Astrocyte (in vitro differentiated cells and primary cell): ENCODE results near the gene DNMBP.

Experiments used
- EZH2 ChIP-seq: IDR thresholded peaks from 2 replicates; pipeline ENCODE4 v1.6.1; 2012; ENCODE audit warnings: mild to moderate bottlenecking, low read length, inconsistent platforms; ENCODE audit not compliant: insufficient read depth
- TF ChIP-seq, protein P1 (sequence below): IDR thresholded peaks from 2 replicates; pipeline ENCODE4 v1.5.1; 2011; ENCODE audit warnings: low read depth, mild to moderate bottlenecking, inconsistent platforms, low read length, moderate library complexity; ENCODE audit not compliant: insufficient read depth

DNA sequence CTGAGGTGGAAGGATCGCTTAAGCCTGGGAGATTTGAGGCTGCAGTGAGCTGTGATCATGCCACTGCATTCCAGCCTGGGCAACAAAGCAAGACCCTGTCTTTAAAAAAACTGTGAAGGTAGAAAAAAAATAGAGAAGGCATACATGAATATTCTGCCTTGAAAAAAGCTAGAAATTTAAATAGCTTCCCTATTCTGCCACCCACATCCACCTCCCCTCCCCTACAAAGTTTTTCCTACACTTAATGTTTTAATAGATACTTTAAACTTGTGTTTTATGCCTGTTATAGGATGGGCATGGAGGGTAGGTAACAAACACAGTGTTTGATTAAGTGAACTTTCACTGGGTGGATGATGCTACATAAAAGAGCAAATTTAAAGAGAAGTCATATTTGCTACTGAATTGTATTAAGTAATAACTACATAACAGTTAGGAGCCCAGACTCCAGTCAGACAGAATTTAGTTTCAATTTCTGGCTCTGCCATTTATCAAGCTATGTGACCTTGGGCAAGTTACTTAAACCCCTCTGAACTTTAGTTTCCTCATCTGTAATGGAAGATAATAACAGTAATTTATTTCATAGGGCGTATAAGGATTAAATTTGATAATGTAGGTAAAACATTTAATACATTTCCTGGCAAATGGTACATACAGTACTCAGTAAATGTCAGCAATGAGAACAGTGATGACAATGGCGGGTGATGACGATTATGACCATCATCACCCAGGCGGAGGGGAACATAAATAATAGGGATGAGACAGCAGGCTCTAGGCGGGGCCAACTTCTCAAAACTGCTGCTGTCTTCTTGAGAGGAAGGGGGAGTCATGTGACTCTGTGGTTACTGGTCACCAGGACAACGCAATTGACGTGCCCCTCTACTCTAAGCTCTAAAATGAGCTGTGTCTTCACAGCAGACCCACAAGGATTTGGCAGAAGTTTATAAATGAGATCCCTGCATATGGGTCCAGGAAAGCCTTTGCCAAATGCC lies 15.8 kb downstream of the DNMBP start:
- no peak for TF ChIP-seq EZH2
- TF ChIP-seq, protein P1, sequence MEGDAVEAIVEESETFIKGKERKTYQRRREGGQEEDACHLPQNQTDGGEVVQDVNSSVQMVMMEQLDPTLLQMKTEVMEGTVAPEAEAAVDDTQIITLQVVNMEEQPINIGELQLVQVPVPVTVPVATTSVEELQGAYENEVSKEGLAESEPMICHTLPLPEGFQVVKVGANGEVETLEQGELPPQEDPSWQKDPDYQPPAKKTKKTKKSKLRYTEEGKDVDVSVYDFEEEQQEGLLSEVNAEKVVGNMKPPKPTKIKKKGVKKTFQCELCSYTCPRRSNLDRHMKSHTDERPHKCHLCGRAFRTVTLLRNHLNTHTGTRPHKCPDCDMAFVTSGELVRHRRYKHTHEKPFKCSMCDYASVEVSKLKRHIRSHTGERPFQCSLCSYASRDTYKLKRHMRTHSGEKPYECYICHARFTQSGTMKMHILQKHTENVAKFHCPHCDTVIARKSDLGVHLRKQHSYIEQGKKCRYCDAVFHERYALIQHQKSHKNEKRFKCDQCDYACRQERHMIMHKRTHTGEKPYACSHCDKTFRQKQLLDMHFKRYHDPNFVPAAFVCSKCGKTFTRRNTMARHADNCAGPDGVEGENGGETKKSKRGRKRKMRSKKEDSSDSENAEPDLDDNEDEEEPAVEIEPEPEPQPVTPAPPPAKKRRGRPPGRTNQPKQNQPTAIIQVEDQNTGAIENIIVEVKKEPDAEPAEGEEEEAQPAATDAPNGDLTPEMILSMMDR: no peak
